Sigmoid colon (tissue), 3 donors: ENCODE results near the gene EMILIN1.

ENCODE experiments used
- CTCF ChIP-seq, 4 experiments: fragments of 450-650 bp in 3 of 4; fragments of 200-600 bp in 1 of 4; IDR thresholded peaks; one replicate each; pipeline ENCODE4 v1.5.1; 2016 to 2019; ENCODE audit warnings: antibody characterized with exemption in 4 of 4, mild to moderate bottlenecking in 3 of 4, moderate library complexity in 2 of 4
- POLR2A ChIP-seq, 2 donors: fragments of 450-650 bp; IDR thresholded peaks; one replicate each; pipeline ENCODE4 v1.6.1; 2016; ENCODE audit warnings: antibody characterized with exemption in 2 of 2, mild to moderate bottlenecking in 2 of 2, moderate library complexity in 2 of 2

GRCh38 chr2:27077231-27077630 lies 1.2 kb upstream of the EMILIN1 start:
- TF ChIP-seq POLR2A (IDR thresholded peaks at IDR 0.05) (no peak), CTCF (IDR thresholded peaks at IDR 0.05) (no peak)
